Kidney epithelial cell (primary cell): ENCODE measurements around the gene CSNK2B. TPM values are rescaled to one million over a fixed set of nuclear protein-coding genes. Genes with fewer than 3 reads are reported as not detected.

Experiments used
- DNase-seq: peaks from one replicate; pipeline ENCODE4 v3.0.0-alpha.2; 2010; ENCODE audit warnings: low read depth
- H3K27me3 ChIP-seq: 2 replicates; pipeline ENCODE4 v1.6.0; 2011; ENCODE audit warnings: low read length; ENCODE audit not compliant: control insufficient read depth, insufficient read depth
- H3K36me3 ChIP-seq: 2 replicates; pipeline ENCODE4 v1.5.1; 2011; ENCODE audit warnings: low read length; ENCODE audit not compliant: control insufficient read depth, insufficient read depth
- H3K4me3 ChIP-seq: 2 replicates; pipeline ENCODE4 v1.5.1; 2011; ENCODE audit warnings: low read depth, mild to moderate bottlenecking, control low read depth, low read length
- CTCF ChIP-seq: IDR thresholded peaks from 2 replicates; pipeline ENCODE4 v1.5.1; 2011; ENCODE audit warnings: mild to moderate bottlenecking, moderate library complexity, low read length, control low read depth, inconsistent platforms; ENCODE audit not compliant: insufficient read depth, poor library complexity, severe bottlenecking
- total RNA-seq: library from RNA; depleted of rRNA; stranded (reverse); fragments of >200 nt; gene quantifications from 2 replicates; pipeline ENCODE4 v1.2.3, GENCODE V29; 2015

The CSNK2B gene
- total RNA-seq, 1 donor from 2014 or later: 366 TPM

DNA sequence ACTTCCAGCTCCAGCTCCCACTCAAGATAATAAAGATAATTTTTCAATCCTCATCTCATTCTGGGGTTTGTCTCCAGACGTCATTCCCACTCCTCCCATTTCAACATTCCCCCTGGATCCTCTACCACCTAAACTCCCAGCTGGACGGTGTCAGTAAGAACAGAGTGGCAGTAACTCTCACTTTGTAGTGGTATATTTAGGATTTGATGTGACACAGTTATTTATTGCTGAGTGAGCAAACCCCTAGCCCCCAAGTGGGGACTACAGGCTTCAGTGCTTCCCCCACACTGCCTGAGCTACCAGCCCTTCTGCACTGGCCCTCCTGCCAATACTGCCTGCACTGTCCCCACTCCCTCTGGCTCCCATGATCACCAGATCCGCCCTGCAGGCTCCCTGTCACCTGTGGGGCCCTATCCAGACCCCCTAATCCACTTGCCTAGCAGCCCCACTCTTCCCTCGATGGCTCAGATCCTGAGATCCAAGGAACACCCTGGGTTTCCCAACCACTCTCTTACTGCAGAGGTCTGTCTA, 7.7 kb upstream of the CSNK2B start:
- Histone ChIP-seq H3K36me3 (no peaks in the 10 kb centered on the region), H3K4me3 (no peak overlapping the region), H3K27me3 (no peaks in the 10 kb centered on the region)
- DNase-seq: no peak
- TF ChIP-seq CTCF: no peak

DNA sequence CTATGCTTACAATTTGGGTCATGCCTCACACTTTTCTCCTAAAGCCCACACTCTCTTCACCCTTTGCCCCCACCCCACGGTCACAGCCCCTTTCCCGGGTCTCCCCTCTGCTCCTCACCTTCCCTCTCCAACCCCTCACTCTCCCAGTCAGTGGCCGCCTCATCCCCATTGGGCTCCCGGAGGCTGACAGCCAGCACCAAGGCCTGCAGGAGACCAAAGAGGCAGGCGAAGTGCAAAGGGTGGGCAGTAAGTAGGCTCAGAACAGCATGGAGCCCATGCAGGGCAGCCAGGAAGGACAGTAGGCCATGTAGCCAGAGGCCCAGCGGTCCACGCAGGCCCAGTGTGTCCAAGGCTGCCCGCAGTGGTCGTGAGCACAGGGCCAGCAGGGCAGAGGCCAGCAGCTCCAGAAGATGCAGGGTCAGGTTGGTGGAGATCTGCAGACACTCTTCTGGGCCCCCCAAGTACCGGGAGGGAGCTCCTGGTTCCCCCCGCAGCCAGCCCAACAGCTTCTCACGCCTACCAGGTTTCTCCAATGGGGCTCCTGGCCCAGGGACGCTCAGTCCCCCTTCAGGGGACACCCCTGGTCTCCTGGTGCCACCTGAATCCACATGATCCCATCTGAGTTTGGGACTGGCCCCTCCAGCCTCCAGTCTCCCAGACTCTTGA, 6.8 kb upstream of the CSNK2B start:
- no peak for DNase-seq
- H3K27me3 ChIP-seq: no peaks in the 10 kb centered on the region
- no peak for TF ChIP-seq CTCF
- no peaks in the 10 kb centered on the region for H3K36me3 ChIP-seq
- peak overlapping the region; percentile 77 for H3K4me3 ChIP-seq

DNA sequence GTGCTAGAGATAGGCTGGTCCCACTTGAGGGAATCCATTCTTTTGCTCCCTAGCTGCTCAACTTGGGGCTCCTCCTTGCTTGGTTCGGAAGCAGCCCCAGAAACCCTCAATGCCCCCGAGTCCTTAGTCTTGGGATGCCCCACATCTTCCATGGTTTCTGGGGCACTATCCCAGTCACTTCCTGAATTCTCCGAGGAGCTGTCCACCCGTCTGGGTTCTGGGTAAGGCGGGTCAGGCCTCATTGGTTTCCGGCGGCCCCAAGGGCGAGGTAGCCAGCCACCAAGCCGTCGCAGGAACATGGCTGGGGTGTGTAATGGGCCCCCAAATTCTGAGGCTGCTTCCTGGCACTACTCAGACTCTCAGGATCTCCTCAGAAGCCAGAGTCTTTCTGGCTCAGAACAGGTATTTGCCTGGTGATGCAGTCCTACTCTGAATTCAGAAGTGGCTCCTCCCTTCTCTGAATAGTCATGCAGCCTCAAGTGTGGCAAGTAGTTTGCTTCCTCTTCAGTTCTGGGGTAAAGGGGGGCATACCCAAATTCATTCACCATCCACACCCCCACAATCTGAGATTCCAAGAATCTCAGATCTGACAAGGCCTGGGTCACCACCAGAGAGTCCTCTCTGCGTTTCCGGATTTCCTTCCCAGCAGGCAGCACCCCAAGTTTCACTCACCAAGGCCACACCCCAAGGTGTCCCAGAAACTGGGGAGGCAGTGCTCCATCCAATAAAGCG, 6.1 kb upstream of the CSNK2B start:
- no peak for DNase-seq
- Histone ChIP-seq H3K4me3 (peak overlapping the region; percentile 77), H3K27me3 (no peaks in the 10 kb centered on the region), H3K36me3 (no peaks in the 10 kb centered on the region)
- no peak for TF ChIP-seq CTCF

- DNase-seq: peak; percentile 37
- no peaks in the 10 kb centered on the region for H3K27me3 ChIP-seq
- TF ChIP-seq CTCF: no peak
- H3K36me3 ChIP-seq: no peaks in the 10 kb centered on the region
- peak within 1 kb of the TSS; percentile 77 for H3K4me3 ChIP-seq
Measured at GRCh38 chr6:31660381-31661261, 5.3 kb upstream of the CSNK2B start, which contains the start of gene C6orf47. C6orf47 (minus strand) TSS chr6:31660778; CDS start chr6:31659947, 831 bp downstream.

GRCh38 chr6:31661262-31662123, 4.4 kb upstream of the CSNK2B start:
- TF ChIP-seq CTCF: no peak
- Histone ChIP-seq H3K36me3 (no peaks in the 10 kb centered on the region), H3K27me3 (no peaks in the 10 kb centered on the region), H3K4me3 (peak overlapping the region; percentile 77)
- no peak for DNase-seq
